Keratinocyte (primary cell): ENCODE results near the gene RAB11FIP4. TPM values are rescaled to one million over a fixed set of nuclear protein-coding genes. Genes with fewer than 3 reads are reported as not detected.

ENCODE experiments used
- DNase-seq: peaks from one replicate; pipeline ENCODE4 v3.0.0-alpha.2; 2011; ENCODE audit warnings: low read depth, missing footprints, low spot score
- FAIRE-seq: peaks from 2 replicates; lab custom pipeline; 2011; peaks lifted over from hg19 to GRCh38; lab: Jason Lieb, UNC
- H2AFZ ChIP-seq: 2 replicates; pipeline ENCODE4 v1.6.0; 2012; ENCODE audit warnings: low read length, control low read depth, inconsistent platforms; ENCODE audit not compliant: control insufficient read depth
- H3K27ac ChIP-seq: 2 replicates; pipeline ENCODE4 v1.5.1; 2011; ENCODE audit warnings: low read length; ENCODE audit not compliant: control insufficient read depth, insufficient read depth
- H3K27me3 ChIP-seq: 3 replicates; pipeline ENCODE4 v1.6.0; 2011; ENCODE audit warnings: low read length; ENCODE audit not compliant: control insufficient read depth, insufficient read depth; ENCODE audit errors: extremely low read depth
- H3K36me3 ChIP-seq, 2 experiments: 2 replicates in 1 of 2; 3 replicates in 1 of 2; pipeline ENCODE4 v1.5.1; 2011; ENCODE audit warnings: low read length in 2 of 2, mild to moderate bottlenecking in 1 of 2; ENCODE audit not compliant: control insufficient read depth in 2 of 2, insufficient read depth in 2 of 2; ENCODE audit errors: extremely low read depth in 1 of 2
- H3K4me1 ChIP-seq: 3 replicates; pipeline ENCODE4 v1.5.1; 2011; ENCODE audit warnings: low read length; ENCODE audit not compliant: control insufficient read depth, insufficient read depth; ENCODE audit errors: extremely low read depth
- H3K4me2 ChIP-seq: 3 replicates; pipeline ENCODE4 v1.6.0; 2011; ENCODE audit warnings: low read depth, low read length; ENCODE audit not compliant: control insufficient read depth, insufficient read depth; ENCODE audit errors: extremely low read depth
- H3K4me3 ChIP-seq, 3 experiments: fragments of 200-600 bp in 1 of 3; sonication (generic) in 1 of 3; 2 replicates in 2 of 3; 3 replicates in 1 of 3; pipeline ENCODE4 v1.5.1; 2011 to 2016; ENCODE audit warnings: low read length in 3 of 3, mild to moderate bottlenecking in 3 of 3, control low read depth in 2 of 3, inconsistent platforms in 1 of 3, low read depth in 1 of 3, mixed read lengths in 1 of 3, mixed run types in 1 of 3, moderate library complexity in 1 of 3; ENCODE audit not compliant: control insufficient read depth in 2 of 3, insufficient read depth in 2 of 3; ENCODE audit errors: extremely low read depth in 1 of 3
- H3K79me2 ChIP-seq: 2 replicates; pipeline ENCODE4 v1.6.0; 2012; ENCODE audit warnings: low read length; ENCODE audit not compliant: control insufficient read depth, insufficient read depth
- H3K9ac ChIP-seq: 3 replicates; pipeline ENCODE4 v1.6.0; 2011; ENCODE audit warnings: low read length; ENCODE audit not compliant: control insufficient read depth, insufficient read depth; ENCODE audit errors: extremely low read depth
- H3K9me1 ChIP-seq: 3 replicates; pipeline ENCODE4 v1.6.0; 2011; ENCODE audit warnings: low read length; ENCODE audit not compliant: control insufficient read depth, insufficient read depth; ENCODE audit errors: extremely low read depth
- H3K9me3 ChIP-seq: 2 replicates; pipeline ENCODE4 v1.5.1; 2012; ENCODE audit warnings: low read depth, low read length; ENCODE audit not compliant: control insufficient read depth
- H4K20me1 ChIP-seq: 3 replicates; pipeline ENCODE4 v1.6.0; 2011; ENCODE audit warnings: low read length; ENCODE audit not compliant: control insufficient read depth, insufficient read depth; ENCODE audit errors: extremely low read depth
- EZH2 ChIP-seq: IDR thresholded peaks from one replicate; pipeline ENCODE4 v1.6.1; 2012; ENCODE audit warnings: inconsistent platforms, mild to moderate bottlenecking, low read length, moderate library complexity
- dilution Hi-C: fragments of 300-500 bp; cut with MboI; formaldehyde crosslinking; loops from one replicate; pipeline ENCODE4 v1.7.0; 2020; ENCODE audit warnings: low sequenced_read_pairs; ENCODE audit not compliant: extremely low pct_ligation_motif_present
- polyA plus RNA-seq, 5 experiments: library from polyadenylated mRNA; depleted of rRNA in 3 of 5; stranded (reverse) in 3 of 5; stranded (forward) in 1 of 5; unstranded in 1 of 5; fragments of >200 nt; gene quantifications; 1 replicate in 1 of 5; 2 replicates in 3 of 5; 3 replicates in 1 of 5; pipeline versions ENCODE4 v1.2.1 to v1.2.3, GENCODE V29; 2011 to 2012; ENCODE audit warnings: missing spikeins in 2 of 5, low read depth in 1 of 5, low replicate concordance in 1 of 5
- TF ChIP-seq, protein P1 (sequence below), 3 experiments: IDR thresholded peaks in 1 of 3; conservative IDR thresholded peaks in 1 of 3; optimal IDR thresholded peaks in 1 of 3; 2 replicates in 2 of 3; 3 replicates in 1 of 3; pipeline versions ENCODE3 to v1.5.1; 2011; ENCODE audit warnings: low read length in 3 of 3, mild to moderate bottlenecking in 3 of 3, moderate library complexity in 2 of 3, control low read depth in 1 of 3, inconsistent platforms in 1 of 3; ENCODE audit not compliant: insufficient read depth in 2 of 3; ENCODE audit errors: extremely low read depth in 1 of 3

RAB11FIP4 gene
- polyA plus RNA-seq, 1 donor (not counting 4 experiments of a cell fraction or from before 2014, with no cell fraction given) = 9.1 TPM

- no peak overlapping the region for H3K4me3 ChIP-seq
- no peaks in the 10 kb centered on the region for H4K20me1 ChIP-seq
- DNase-seq (no peak), FAIRE-seq (no peak)
- no peaks in the 10 kb centered on the region for H3K9me3 ChIP-seq
- dilution Hi-C loops = no loop called here
- H3K4me2 ChIP-seq = no peak overlapping the region
- no peak for TF ChIP-seq EZH2
- TF ChIP-seq, protein P1, sequence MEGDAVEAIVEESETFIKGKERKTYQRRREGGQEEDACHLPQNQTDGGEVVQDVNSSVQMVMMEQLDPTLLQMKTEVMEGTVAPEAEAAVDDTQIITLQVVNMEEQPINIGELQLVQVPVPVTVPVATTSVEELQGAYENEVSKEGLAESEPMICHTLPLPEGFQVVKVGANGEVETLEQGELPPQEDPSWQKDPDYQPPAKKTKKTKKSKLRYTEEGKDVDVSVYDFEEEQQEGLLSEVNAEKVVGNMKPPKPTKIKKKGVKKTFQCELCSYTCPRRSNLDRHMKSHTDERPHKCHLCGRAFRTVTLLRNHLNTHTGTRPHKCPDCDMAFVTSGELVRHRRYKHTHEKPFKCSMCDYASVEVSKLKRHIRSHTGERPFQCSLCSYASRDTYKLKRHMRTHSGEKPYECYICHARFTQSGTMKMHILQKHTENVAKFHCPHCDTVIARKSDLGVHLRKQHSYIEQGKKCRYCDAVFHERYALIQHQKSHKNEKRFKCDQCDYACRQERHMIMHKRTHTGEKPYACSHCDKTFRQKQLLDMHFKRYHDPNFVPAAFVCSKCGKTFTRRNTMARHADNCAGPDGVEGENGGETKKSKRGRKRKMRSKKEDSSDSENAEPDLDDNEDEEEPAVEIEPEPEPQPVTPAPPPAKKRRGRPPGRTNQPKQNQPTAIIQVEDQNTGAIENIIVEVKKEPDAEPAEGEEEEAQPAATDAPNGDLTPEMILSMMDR (optimal IDR thresholded peaks at IDR 0.05 in 1 of 3, IDR thresholded peaks at IDR 0.05 in 1 of 3, conservative IDR thresholded peaks at IDR 0.05 in 1 of 3; ENCODE audit: extremely low read depth in 1 of 3, insufficient read depth in 2 of 3, low read length in 3 of 3) = no peak
- H3K27me3 ChIP-seq = no peaks in the 10 kb centered on the region
- H3K36me3 ChIP-seq = no peaks in the 10 kb centered on the region
- no peaks in the 10 kb centered on the region for H3K4me1 ChIP-seq
- H3K9ac ChIP-seq = no peak overlapping the region
- no peak overlapping the region for H2AFZ ChIP-seq
- no peaks in the 10 kb centered on the region for H3K9me1 ChIP-seq
- no peak overlapping the region for H3K27ac ChIP-seq
- no peaks in the 10 kb centered on the region for H3K79me2 ChIP-seq
These were observed 61.2 kb downstream of the RAB11FIP4 start for GRCh38 chr17:31452561-31453110.

DNA sequence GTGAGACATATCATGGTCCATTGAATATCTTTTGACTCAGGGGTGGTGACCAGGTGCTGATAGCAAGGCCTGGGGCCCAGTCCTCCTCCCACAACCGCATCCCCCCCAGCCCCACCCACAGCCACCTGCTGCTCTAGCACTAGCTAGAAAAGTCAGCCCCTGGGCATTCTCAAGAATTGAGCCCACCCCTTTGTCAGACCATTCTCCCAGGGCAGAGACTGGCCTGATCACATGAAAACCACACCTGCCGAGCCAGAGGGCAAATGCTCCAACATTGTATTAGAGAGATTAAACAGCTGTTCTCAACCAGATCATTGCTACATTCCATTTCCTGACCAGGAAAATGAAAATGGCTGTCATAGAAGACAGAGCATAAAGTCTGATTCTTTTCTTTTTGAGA, 62.4 kb downstream of the RAB11FIP4 start:
- Histone ChIP-seq H3K4me2 (no peak overlapping the region), H3K27ac (no peak overlapping the region), H3K9me3 (no peaks in the 10 kb centered on the region), H4K20me1 (no peaks in the 10 kb centered on the region), H3K4me1 (no peaks in the 10 kb centered on the region), H3K27me3 (no peaks in the 10 kb centered on the region), H3K79me2 (no peaks in the 10 kb centered on the region), H3K36me3 (no peaks in the 10 kb centered on the region), H3K9me1 (no peaks in the 10 kb centered on the region), H2AFZ (no peak overlapping the region), H3K9ac (no peak overlapping the region), H3K4me3 (no peak overlapping the region)
- DNase-seq (no peak), FAIRE-seq (no peak)
- dilution Hi-C loops = no loop called here
- TF ChIP-seq, protein P1 (optimal IDR thresholded peaks at IDR 0.05 in 1 of 3, IDR thresholded peaks at IDR 0.05 in 1 of 3, conservative IDR thresholded peaks at IDR 0.05 in 1 of 3; ENCODE audit: extremely low read depth in 1 of 3, insufficient read depth in 2 of 3, low read length in 3 of 3) = no peak
- no peak for TF ChIP-seq EZH2
